OCI-LY7 (cell line): ENCODE data around the gene PLPPR1.

ENCODE experiments used
- EZH2phosphoT487 ChIP-seq: fragments of 200-600 bp; sonication (generic); IDR thresholded peaks from 2 replicates; pipeline ENCODE4 v1.6.1; 2018; ENCODE audit warnings: low read depth, borderline replicate concordance, mild to moderate bottlenecking, mixed run types, antibody characterized with exemption, low read length, moderate library complexity, mixed read lengths
- TF ChIP-seq, protein P1 (sequence below): fragments of 200-600 bp; sonication (generic); conservative IDR thresholded peaks from 2 replicates; pipeline ENCODE4 v1.5.1; 2014; ENCODE audit warnings: mild to moderate bottlenecking, antibody characterized with exemption, low read length, moderate library complexity, mixed read lengths

DNA sequence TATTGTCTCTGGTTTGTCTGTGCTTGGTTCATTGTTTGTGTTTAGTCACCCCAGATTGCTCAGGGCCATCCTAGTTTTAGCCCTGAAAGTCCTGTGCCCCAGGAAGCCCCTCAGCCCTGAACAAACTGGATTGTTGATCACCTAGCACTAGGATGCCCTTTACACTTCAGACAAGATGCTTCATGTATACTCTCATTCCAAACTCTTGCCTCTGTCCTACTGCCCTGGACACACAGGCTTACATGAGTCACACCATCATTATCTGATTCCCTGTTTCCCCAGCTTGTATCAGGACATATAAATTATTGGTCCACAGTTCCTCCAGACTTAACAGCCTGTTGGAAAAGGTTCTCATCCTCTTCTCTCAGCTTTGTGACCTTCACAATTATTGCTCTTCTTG is 236.2 kb downstream of the PLPPR1 start:
- TF ChIP-seq, protein P1, sequence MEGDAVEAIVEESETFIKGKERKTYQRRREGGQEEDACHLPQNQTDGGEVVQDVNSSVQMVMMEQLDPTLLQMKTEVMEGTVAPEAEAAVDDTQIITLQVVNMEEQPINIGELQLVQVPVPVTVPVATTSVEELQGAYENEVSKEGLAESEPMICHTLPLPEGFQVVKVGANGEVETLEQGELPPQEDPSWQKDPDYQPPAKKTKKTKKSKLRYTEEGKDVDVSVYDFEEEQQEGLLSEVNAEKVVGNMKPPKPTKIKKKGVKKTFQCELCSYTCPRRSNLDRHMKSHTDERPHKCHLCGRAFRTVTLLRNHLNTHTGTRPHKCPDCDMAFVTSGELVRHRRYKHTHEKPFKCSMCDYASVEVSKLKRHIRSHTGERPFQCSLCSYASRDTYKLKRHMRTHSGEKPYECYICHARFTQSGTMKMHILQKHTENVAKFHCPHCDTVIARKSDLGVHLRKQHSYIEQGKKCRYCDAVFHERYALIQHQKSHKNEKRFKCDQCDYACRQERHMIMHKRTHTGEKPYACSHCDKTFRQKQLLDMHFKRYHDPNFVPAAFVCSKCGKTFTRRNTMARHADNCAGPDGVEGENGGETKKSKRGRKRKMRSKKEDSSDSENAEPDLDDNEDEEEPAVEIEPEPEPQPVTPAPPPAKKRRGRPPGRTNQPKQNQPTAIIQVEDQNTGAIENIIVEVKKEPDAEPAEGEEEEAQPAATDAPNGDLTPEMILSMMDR: no peak
- no peak for TF ChIP-seq EZH2phosphoT487
